ENCODE results near the gene NLGN1.

GRCh38 chr3:174206607-174207192 is 809.2 kb downstream of the NLGN1 start:
- TF ChIP-seq CTCF (IDR thresholded peaks at IDR 0.05), result no peak
- TF ChIP-seq USF2 (IDR thresholded peaks at IDR 0.05), result no peak
- no peak for TF ChIP-seq REST (IDR thresholded peaks at IDR 0.05)
- TF ChIP-seq JUN (IDR thresholded peaks at IDR 0.05), result no peak
- TF ChIP-seq ZNF302 (CRISPR knock-in tag; IDR thresholded peaks at IDR 0.05), result no peak
- TF ChIP-seq MAX (IDR thresholded peaks at IDR 0.05), result no peak
- no peak for TF ChIP-seq ESRRA (IDR thresholded peaks at IDR 0.05; ENCODE audit: borderline replicate concordance, low read length)
- TF ChIP-seq CHD4 (IDR thresholded peaks at IDR 0.05; ENCODE audit: borderline replicate concordance), result no peak
- TF ChIP-seq CHD2 (IDR thresholded peaks at IDR 0.05; ENCODE audit: low read length, partially characterized antibody), result no peak
- no peak for TF ChIP-seq NPAS2 (CRISPR knock-in tag; IDR thresholded peaks at IDR 0.05; ENCODE audit: borderline replicate concordance)
- no peak for TF ChIP-seq POLR2A (IDR thresholded peaks at IDR 0.05; ENCODE audit: low read length)
- TF ChIP-seq CEBPB (IDR thresholded peaks at IDR 0.05), result no peak
